Measurements from ENCODE around the gene ZBTB42. TPM values are rescaled to one million over a fixed set of nuclear protein-coding genes. Genes with fewer than 3 reads are reported as not detected.

Gene ZBTB42
- total and polyA plus RNA-seq, 2 of the 4 experiments (the other 2 are of a cell fraction) = 1.3 to 2.3 TPM

GRCh38 chr14:104784846-104785707 is 15.8 kb upstream of the ZBTB42 start:
- dilution Hi-C loops (cut with HindIII; ENCODE audit: low sequenced_read_pairs, unreplicated experiment) (no loop called here), in situ Hi-C loops (cut with MboI; ENCODE audit: low sequenced_read_pairs) (no loop called here), intact Hi-C loops (cut with micrococcal nuclease) (no loop called here)
- H3K4me1 ChIP-seq (ENCODE audit: control insufficient read depth, insufficient read depth, low read length) = no peaks in the 10 kb centered on the region
- H3K18ac ChIP-seq (ENCODE audit: low read depth, low read length) = no peak overlapping the region
- 65% methylated on average over 22 of the region's 36 CpGs; no CpG with 5 or more reads in 1 of the 2 experiments for WGBS, 2 experiments (ENCODE audit: extremely low coverage in 2 of 2, insufficient read length in 1 of 2)
- H2BK20ac ChIP-seq (ENCODE audit: low read depth, low read length) = no peak overlapping the region
- ATAC-seq (ENCODE audit: low read depth) = no peak
- no peak overlapping the region for H2BK5ac ChIP-seq (ENCODE audit: low read depth, low read length, poor library complexity, severe bottlenecking)
- no peak overlapping the region for H3K27ac ChIP-seq (ENCODE audit: insufficient read depth, low read length)
- ChIA-PET CTCF (no interaction called here), POLR2A (ENCODE audit: unreplicated experiment) (no interaction called here)
- no peak overlapping the region for H2AK5ac ChIP-seq (ENCODE audit: low read depth, low read length)
- no peak overlapping the region for H2AK9ac ChIP-seq (replicated peaks; ENCODE audit: low read depth, low read length, poor library complexity)
- no peak overlapping the region for H3K9ac ChIP-seq (ENCODE audit: low read depth, low read length)
- no peaks in the 10 kb centered on the region for H3K27me3 ChIP-seq (ENCODE audit: control insufficient read depth, insufficient read depth, low read length)
- no peak overlapping the region for H4K5ac ChIP-seq (ENCODE audit: low read depth, low read length)
- H3K36me3 ChIP-seq (ENCODE audit: control insufficient read depth, insufficient read depth, low read length) = peaks cover 36% of the 10 kb centered on the region
- no peaks in the 10 kb centered on the region for H3K9me1 ChIP-seq (ENCODE audit: insufficient read depth, low read length)
- H3K56ac ChIP-seq (ENCODE audit: extremely low read depth, insufficient read depth, low read length) = no peak overlapping the region
- DNase-seq = no peak
- H3K14ac ChIP-seq (replicated peaks; ENCODE audit: low read depth, low read length) = no peak overlapping the region
- no peak overlapping the region for H4K91ac ChIP-seq (ENCODE audit: insufficient read depth, low read depth, low read length)
- no peak overlapping the region for H3K4ac ChIP-seq (ENCODE audit: low read depth, low read length)
- BruUV-seq (replicated peaks) = no TSS peak
- H3K79me1 ChIP-seq (ENCODE audit: low read depth in 1 of 2, low read length in 2 of 2) = peaks cover 9 to 46% of the 10 kb centered on the region in 2 experiments; a peak in 3 of 4 replicates
- no peaks in the 10 kb centered on the region for H3K9me3 ChIP-seq (ENCODE audit: control insufficient read depth, insufficient read depth, low read length)
- H3K4me3 ChIP-seq (ENCODE audit: insufficient read depth, low read depth, low read length) = no peak overlapping the region
- no peak overlapping the region for H4K8ac ChIP-seq (ENCODE audit: low read depth in 2 of 2, low read length in 2 of 2)
- H3K23ac ChIP-seq (ENCODE audit: low read depth, low read length) = no peak overlapping the region
- H3K4me2 ChIP-seq (ENCODE audit: low read depth, low read length) = no peak overlapping the region
- no peak overlapping the region for H2BK120ac ChIP-seq (ENCODE audit: low read depth, low read length)
- TF ChIP-seq BHLHE40 (IDR thresholded peaks at IDR 0.05; ENCODE audit: low read depth, low read length) = no peak
- no peak for TF ChIP-seq FOS (IDR thresholded peaks at IDR 0.05; ENCODE audit: low read depth, low read length)
- H2AFZ ChIP-seq (replicated peaks; ENCODE audit: low read length, poor library complexity) = no peak overlapping the region
- H4K20me1 ChIP-seq (ENCODE audit: insufficient read depth, low read length) = peaks cover 75% of the 10 kb centered on the region
- H2BK15ac ChIP-seq (ENCODE audit: low read depth, low read length) = no peak overlapping the region
